LNCaP clone FGC (cell line): ENCODE data around the gene KCNQ2.
"Not testable (repeated sequence)": the region's sequence is repeated elsewhere in the genome, so short reads cannot be mapped to it uniquely, and the experiment has no call there.

Experiments
- DNase-seq: peaks from one replicate; pipeline ENCODE4 v3.0.0-alpha.2; 2011; ENCODE audit warnings: low read depth
- H3K4me3 ChIP-seq: 2 replicates; pipeline ENCODE4 v1.5.1; 2011; ENCODE audit warnings: mild to moderate bottlenecking, low read depth, low read length, control low read depth
- TF ChIP-seq, protein P1 (sequence below): IDR thresholded peaks from 2 replicates; pipeline ENCODE4 v1.5.1; 2012; ENCODE audit warnings: mild to moderate bottlenecking; ENCODE audit not compliant: control insufficient read depth, insufficient read depth; ENCODE audit errors: extremely low read depth

KCNQ2 gene

DNA sequence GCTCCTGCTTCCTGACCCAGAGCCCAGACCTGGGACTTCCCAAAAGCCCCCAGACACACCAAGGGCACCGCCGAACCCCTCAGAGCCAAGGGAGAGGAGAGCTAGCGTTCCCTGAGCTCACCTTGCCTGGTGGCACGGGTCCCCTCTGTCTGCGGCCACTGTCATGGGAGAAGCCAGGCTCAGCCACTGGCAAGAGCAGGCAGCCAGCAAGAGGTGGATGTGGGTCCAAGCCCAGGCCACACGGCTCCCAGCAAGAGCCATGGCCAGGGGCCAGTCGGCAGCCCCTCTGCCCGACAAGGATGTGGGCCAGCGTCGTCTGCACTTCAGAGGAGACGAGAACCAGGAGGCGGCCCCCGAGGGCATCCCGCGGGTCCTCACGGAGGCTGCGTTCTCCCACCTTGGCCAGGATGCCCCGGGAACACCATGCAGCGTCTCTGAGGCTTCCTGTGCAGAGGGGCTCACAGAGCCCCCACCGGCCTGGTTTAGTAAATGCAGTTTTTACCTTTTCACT lies 46.0 kb upstream of the KCNQ2 start:
- no peak for DNase-seq
- H3K4me3 ChIP-seq = no peak overlapping the region
- TF ChIP-seq, protein P1, sequence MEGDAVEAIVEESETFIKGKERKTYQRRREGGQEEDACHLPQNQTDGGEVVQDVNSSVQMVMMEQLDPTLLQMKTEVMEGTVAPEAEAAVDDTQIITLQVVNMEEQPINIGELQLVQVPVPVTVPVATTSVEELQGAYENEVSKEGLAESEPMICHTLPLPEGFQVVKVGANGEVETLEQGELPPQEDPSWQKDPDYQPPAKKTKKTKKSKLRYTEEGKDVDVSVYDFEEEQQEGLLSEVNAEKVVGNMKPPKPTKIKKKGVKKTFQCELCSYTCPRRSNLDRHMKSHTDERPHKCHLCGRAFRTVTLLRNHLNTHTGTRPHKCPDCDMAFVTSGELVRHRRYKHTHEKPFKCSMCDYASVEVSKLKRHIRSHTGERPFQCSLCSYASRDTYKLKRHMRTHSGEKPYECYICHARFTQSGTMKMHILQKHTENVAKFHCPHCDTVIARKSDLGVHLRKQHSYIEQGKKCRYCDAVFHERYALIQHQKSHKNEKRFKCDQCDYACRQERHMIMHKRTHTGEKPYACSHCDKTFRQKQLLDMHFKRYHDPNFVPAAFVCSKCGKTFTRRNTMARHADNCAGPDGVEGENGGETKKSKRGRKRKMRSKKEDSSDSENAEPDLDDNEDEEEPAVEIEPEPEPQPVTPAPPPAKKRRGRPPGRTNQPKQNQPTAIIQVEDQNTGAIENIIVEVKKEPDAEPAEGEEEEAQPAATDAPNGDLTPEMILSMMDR = no peak

DNA sequence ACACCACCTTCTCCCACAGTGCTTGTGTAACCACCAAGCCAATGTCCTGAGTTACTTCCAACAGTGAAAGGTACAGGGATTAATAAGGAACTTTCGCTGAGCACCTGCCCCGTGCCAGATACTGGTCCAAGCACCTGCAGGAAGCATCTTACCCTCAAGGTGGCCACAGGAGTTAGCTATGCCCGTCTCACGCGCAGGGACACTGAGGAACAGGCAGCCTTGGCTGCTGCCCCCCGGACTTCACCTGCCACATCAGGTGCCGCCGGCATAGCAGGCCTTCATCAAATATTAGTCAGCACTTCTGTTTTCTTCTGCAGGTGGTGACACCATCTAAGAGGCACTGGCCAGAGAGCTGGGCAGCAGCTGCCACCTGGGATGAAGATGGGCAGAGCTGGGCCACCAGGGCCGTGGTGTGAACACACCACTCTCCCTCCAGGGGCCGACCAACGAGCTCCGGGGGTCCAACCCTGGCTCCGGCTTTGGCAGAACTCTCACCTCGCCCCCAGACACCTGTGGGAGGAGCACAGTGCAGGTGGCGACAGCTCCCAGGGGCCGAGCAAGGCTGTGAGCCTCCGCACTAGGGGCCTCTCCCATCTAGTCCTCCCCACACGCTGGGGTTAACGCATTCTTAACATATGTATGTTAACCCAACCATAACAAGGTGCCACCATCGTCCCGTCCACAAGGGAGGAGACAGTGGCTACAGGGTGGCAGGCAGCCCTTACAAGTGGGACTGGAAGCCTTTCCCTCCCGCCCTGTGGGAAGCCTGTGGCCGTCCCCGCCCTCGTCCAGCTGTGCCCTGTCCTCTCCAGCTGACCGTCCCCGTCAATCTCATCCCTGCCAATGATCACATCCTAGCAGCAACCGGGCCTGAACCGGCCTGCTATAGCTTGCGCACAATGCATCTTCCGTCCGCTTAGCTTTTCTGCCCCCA lies 45.2 kb upstream of the KCNQ2 start:
- TF ChIP-seq, protein P1 = no peak
- no peak for DNase-seq
- H3K4me3 ChIP-seq = no peak overlapping the region

DNA sequence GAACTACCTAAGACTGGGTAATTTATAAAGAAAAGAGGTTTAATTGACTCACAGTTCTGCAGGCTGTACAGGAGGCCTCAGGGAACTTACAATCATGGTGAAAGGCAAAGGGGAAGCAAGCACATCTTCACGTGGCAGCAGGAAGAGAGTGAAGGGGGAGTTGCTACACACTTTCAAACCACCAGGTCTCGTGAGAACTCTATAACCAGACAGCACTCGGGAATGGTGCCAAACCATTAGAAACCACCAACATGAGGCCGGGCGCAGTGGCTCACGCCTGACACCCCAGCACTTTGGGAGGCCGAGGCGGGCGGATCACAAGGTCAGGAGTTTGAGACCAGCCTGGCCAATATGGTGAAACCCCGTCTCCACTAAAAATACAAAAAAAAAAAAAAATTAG lies 42.1 kb upstream of the KCNQ2 start:
- H3K4me3 ChIP-seq, DNase-seq: not testable (repeated sequence)

DNA sequence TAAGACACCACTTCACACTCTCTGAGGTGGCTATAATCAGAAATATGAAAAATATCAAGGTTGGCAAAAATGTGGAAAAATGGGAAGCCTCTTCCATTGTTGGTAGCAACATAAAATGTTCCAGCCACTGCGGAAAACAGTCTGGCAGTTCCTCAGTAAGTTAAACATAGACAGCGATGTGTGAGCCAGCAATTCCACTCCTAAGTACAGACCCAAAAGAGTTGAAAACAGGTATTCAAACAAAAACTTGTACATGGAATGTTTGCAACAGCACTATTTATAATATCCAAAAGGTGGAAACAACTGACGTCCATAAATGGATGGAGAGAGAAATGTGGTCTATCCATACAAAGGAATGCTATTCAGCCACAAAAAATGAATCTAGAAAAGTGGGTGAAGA lies 40.8 kb upstream of the KCNQ2 start:
- no peak for DNase-seq
- TF ChIP-seq, protein P1 = no peak
- no peak overlapping the region for H3K4me3 ChIP-seq

DNA sequence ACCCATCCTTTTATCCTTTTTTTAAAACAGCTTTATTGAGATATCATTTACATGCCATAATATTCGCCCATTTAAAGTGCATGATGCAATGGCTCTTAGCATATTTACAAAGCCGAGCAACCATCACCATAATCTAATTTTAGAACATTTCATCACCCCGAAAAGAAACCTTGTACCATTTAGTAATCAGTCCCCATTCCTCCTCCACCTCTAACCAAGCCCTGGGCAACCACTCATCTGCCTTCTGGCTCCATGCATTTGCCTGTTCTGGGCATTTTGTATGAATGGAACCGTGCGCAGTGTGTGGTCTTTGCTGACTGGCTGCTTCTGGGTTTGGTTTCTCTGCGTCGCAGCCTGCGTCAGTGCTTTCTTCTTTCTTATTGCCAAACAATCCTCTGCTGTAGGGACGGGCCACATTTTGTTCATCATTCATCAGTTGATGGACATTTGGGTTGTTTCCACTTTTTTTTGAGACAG lies 36.7 kb upstream of the KCNQ2 start:
- no peak overlapping the region for H3K4me3 ChIP-seq
- TF ChIP-seq, protein P1 = no peak
- DNase-seq = no peak

DNA sequence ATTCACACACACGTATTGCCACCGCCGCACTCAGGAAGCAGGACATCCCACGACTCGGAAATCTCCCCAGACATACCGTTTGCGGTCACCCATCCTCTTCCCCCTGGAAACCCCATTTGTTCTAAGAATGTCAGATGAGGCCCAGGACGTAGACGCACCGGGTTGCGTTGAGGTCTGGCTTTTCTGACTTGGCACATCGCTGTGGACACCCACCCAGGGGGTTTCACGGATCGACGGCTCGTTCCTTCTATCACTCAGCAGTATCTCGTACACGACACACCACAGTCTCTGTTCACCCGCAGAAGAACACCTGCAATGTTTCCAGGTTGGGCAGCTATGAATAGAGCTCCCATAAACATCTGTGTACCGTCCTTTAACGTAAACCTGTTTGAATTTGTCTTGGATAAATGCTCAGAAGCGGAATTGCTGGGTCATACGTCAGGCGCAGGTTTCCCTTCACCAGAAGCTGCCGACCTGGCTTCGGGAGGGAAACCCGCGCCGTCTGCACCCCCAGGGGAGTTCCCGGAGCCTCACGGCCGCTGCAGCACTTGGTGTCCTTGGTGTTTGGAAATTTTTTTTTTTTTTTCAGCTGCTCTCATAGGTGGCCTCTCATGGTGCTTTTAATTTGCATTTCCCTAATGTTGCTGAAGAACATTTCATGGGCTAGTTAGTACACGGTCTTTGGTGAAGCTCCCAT lies 35.8 kb upstream of the KCNQ2 start:
- TF ChIP-seq, protein P1 = no peak
- no peak for DNase-seq
- H3K4me3 ChIP-seq = no peak overlapping the region

DNA sequence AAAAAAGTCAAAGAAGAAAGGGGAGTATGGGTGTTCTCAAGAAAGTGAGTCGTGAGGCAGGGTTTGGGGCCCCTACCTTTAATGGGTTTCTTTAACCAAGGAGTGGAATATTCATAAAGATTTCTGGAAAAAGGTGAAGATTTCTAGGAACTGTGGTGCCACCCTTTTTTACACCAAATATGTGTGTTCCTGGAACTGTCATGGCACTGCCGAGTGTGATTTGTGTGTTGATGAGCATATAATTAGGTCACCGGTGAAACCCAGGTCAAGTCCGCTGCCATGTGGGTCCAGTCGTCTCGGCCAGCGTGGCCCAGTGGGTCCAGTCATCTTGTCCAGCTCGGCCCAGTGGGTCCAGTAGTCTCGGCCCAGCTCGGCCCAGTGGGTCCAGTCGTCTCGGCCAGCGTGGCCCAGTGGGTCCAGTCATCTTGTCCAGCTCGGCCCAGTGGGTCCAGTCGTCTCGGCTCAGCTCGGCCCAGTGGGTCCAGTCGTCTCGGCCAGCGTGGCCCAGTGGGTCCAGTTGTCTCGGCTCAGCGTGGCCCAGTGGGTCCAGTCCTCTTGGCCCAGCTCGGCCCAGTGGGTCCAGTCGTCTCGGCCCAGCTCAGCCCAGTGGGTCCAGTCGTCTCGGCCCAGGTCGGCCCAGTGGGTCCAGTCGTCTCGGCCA lies 34.8 kb upstream of the KCNQ2 start:
- DNase-seq = no peak
- H3K4me3 ChIP-seq = no peak overlapping the region
- TF ChIP-seq, protein P1 = no peak
